Activated CD4-positive, alpha-beta T cell treated with anti-CD3 and anti-CD28 coated beads, Interleukin-2, amount 50 U/mL, for 48 hours (primary cell): ENCODE data around the gene BTBD16.

Source experiments
- DNase-seq, 2 experiments: peaks; one replicate each; pipeline ENCODE4 v3.0.0-alpha.2; 2020

Gene BTBD16

GRCh38 chr10:122248356-122249302 lies 22.5 kb upstream of the BTBD16 start:
- DNase-seq = no peak

GRCh38 chr10:122249303-122249850 lies 21.7 kb upstream of the BTBD16 start:
- DNase-seq = no peak

DNA sequence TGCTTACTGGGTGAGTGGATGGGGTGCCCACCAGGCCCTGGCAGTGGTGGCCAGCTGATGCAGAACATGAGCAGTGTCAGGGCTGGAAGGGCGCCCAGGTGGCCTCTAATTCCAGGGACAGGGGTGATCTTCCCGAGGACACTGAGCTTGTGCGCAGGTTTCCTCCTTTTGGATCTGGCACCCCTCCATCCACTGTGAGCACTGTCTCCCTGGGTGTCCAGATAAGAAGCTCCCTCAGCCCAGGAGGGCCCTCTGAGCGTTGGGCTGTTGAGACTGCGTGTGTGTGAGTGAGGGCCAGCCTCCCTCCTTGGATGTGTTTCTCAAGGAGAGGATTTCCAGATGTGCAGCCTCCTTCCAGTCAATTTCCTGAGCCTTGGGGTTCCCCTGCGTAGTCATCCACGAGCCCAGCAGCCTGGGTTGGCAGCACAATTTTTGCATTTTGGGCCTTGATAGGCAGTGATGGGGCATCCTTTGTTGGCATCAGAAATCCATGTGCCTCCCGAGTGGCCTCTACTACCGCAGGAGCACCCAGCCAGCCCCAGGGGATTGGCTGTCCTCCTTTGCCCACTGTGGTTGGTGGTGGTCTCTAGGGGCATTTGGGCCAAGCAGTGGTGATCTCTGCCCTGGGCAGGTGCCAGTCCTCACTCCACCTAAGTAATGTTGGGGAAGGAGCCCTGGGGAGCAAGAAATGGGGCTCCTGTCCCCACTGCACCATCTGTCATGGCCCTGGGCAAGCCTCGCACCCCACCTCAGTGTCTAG lies 20.9 kb upstream of the BTBD16 start:
- DNase-seq = no peak

DNA sequence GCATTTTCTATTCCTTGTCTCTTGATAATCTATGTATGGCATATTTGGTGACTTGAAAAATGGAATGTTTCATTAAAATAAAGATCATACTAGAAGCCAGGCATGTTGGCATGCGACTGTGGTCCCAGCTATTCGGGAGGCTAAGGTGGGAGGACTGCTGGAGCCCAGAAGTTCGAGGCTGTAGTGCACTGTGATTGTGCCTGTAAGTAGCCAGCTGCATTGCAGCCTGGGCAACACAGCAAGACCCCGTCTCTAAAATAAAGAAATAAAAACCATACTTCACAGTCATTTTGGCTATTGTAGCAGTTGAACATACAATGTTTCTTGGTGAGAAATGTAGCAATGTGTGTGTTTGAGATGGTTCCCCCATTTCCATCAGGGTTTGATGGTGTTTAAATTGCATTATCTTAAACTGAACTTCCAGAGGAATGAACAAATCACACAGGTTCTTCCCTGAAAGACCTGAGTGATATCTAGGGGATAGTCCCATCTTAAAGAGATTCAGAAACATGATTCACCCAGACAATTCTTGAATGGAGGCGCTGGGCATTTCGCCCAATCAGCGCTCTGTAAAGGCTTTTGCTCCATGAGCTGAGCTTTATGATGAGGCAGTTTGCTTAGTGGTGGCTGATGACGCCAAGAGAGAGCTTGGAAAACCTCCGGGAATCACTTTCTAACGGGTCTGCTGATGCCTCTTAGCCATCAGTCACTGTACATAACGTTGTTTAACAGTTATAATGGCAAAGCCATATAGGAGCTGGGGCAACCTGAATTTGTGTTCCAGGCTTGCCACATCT lies 19.4 kb upstream of the BTBD16 start:
- no peak for DNase-seq

DNA sequence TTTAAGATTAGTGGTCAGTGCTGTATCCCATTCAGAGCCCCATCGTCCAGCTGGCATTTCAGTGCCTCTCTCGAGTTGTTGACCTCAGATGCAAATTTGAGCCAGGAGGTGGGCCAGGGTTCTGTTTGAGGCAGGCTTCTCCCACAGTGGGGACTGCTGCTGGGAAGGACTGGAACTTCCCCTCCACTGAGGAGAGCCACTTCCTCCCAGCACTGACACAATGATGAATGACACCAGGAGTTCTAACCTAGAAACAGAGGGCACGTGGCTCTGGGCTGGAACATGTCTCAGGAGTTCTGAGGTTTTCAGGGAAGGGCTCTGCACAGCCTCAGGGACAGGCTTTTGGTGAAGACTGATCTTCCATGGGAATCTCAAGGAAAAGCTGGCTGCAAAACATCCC lies 18.3 kb upstream of the BTBD16 start:
- no peak for DNase-seq

DNA sequence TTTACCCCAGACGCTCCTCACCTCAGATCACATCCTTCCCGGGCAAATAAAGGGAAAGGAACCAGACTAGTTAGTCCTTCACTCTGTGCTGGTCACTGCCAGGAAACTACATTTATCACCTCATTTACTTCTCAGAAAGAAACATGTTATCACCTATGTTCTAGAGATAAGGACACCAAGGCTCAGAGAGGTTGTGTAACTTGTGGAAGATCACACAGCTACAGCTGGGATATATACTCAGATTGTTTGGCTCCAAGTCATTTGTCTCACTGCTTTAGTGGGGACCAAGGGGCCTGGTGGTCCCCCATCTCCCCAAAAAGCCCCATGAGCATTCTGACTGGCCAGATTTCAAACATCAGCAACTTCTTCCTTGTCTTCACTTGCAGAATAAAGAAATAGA lies 17.5 kb upstream of the BTBD16 start:
- no peak for DNase-seq

DNA sequence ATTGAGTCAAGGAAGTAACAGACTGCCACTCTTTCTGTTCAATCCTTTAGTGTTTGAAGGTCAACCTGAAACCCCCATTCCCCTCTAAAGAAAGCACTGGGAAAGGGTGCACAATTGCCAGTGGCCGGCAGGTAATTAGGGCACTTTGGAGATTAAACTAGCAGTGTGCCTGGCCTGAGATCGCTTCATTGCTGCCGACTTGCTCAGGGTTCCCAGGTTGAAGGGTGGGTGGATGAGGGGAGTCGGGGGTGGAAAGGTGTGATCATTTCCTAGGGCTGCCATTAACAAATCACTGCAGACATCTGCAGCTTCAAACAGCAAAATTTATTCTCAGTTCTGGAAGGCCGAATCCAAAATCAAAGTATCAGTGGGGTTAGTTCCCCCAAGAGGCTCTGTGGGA lies 16.3 kb upstream of the BTBD16 start:
- DNase-seq = no peak

DNA sequence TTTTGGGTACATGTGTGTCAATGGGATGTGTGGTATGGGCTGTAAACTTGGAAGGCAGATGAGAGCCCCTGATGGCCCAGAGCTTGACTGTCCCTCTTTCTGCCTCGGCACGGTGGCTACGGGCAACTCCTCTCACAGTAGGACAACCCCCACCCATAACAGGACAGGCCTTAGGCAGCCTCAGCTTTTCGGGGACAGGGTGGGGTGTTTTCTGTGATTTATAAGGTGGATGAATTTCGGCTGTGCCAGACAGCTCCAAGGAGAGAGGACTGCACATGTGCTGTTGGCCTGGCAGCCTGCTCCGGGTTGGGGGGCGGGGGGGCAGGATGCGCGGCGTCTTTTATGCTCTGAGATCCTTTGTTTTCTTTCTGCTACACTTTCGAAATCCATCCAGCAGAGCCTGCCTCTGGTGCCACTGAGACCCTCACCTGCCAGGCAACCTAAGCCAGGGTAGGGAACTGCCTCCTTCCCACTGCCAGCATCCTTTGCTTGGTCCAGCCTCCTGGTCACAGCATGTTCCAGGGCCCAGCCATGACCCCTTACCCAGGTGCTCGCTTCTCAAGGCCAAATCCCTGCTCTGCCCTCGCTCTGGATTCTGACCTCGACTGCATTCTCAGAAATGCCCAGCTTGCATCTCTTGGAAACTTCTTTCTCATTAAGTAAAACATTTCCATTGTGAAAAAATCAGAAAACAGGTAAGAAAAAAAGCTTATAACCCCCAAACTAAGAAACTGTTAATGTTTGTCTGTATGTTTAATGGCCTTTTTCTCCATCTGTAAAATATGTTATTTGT lies 15.4 kb upstream of the BTBD16 start:
- DNase-seq = no peak

- DNase-seq = no peak
Measured at GRCh38 chr10:122257041-122257440, 14.1 kb upstream of the BTBD16 start.

GRCh38 chr10:122258136-122259074 lies 12.7 kb upstream of the BTBD16 start:
- no peak for DNase-seq

DNA sequence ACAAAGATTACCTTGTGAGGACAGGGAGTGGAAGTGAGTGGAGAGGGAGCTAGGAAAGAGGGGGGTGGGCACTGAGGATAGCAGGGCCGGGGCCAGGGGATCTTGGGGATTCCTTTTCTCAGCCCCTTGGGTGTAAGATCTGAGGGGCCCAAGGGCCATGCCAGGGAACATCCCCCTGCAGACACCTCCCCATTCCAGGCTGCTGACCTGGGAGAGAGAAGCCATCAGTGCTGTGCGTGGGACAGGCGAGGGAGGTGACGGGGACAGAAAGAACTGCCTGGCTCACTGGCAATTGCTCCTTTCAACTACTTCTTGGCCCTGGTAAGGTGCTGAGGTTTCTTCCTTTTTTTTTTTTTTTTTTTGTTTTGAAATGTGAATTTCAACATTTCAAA lies 12.0 kb upstream of the BTBD16 start:
- DNase-seq = no peak

GRCh38 chr10:122261584-122261983 lies 9.5 kb upstream of the BTBD16 start:
- DNase-seq = no peak

DNA sequence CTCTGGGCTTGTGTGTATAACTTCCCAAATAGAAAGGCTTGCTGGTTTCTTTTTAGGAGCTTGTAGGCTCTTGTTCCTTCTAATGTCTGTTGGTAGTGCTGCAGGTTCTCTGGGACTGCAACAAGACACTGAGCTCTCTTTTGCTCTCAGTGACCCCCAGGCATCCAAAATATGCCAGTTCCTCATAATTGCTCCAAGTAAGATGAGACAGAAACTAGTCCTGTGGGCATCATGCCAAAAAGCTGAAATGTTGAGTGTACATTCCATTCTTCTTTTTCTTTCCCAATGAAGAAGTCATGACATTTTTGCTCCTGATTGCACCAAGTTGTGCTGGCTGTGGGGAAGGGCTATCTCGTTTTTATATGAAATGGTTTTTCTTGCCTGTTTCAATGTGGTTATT lies 7.1 kb upstream of the BTBD16 start:
- DNase-seq = no peak

DNA sequence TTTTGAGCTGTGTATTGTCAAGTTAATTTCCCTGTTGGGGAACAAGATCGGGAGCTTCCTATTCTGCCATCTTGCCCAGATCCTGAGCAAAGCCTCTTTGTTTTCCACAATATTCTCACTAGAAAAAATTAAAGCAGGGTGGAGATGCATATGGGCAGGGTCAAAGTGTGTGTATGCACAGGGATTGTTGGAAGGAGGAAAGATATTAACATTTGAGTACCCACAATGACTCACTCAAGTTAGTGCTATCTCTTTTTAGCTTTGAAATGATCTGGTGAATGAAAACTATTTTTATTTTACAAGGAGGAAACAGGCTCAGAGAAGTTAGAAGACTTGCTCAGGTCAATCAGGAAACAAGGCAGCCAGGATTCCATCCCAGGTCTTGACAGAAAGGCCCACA lies 6.7 kb upstream of the BTBD16 start:
- DNase-seq = no peak

GRCh38 chr10:122264931-122265330 lies 6.2 kb upstream of the BTBD16 start:
- no peak for DNase-seq

GRCh38 chr10:122265896-122266295 lies 5.2 kb upstream of the BTBD16 start:
- DNase-seq = no peak

- DNase-seq = peak; percentile 52 to 61
Measured at GRCh38 chr10:122267849-122268737, 3.0 kb upstream of the BTBD16 start.

GRCh38 chr10:122269059-122269687 lies 1.9 kb upstream of the BTBD16 start:
- no peak for DNase-seq

- DNase-seq = no peak
Measured at GRCh38 chr10:122273966-122274545, 3.0 kb downstream of the BTBD16 start.
